ENCODE data around the gene IL22. TPM values are rescaled to one million over a fixed set of nuclear protein-coding genes. Genes with fewer than 3 reads are reported as not detected.

The IL22 gene
- total RNA-seq, 1 experiment from 2014 or later = not detected

- no peak overlapping the region for H2BK120ac ChIP-seq (ENCODE audit: low read depth, low read length, poor library complexity, severe bottlenecking)
- no peak overlapping the region for H2AFZ ChIP-seq (ENCODE audit: low read length)
Observed at GRCh38 chr12:68250454-68250853, 3.0 kb downstream of the IL22 start.

More at GRCh38 chr12:68250454-68250853, 3.0 kb downstream of the IL22 start:
- Mint-ChIP-seq H3K4me3 (no peak overlapping the region), H3K27ac (no peak overlapping the region), H3K4me1 (peaks cover 2 to 11% of the 10 kb centered on the region in 2 experiments; a peak in 2 of 4 replicates), H3K36me3 (ENCODE audit: insufficient read depth in 1 of 3, low read depth in 3 of 3) (peaks cover 0 to 16% (median 4%) of the 10 kb centered on the region in 3 experiments; a peak in 4 of 7 replicates), H3K27me3 (ENCODE audit: low read depth) (no peaks in the 10 kb centered on the region), H3K9me3 (peaks cover 15 to 17% of the 10 kb centered on the region in 2 experiments)
- H3K4ac ChIP-seq (ENCODE audit: low read depth, low read length) = no peak overlapping the region
- TF ChIP-seq CTCF (conservative IDR thresholded peaks at IDR 0.05) = no peak
- no peak overlapping the region for H4K5ac ChIP-seq (ENCODE audit: insufficient read length, low read depth, low read length)
- no peaks in the 10 kb centered on the region for H3K9me3 ChIP-seq (ENCODE audit: control insufficient read depth, low read depth, low read length)
- no peak for DNase-seq
- H3K27me3 ChIP-seq (ENCODE audit: insufficient read depth, low read length) = no peaks in the 10 kb centered on the region
- H2BK12ac ChIP-seq (ENCODE audit: insufficient read length, low read depth, low read length) = no peak overlapping the region
- H3K27ac ChIP-seq (ENCODE audit: insufficient read length, low read depth, low read length) = no peak overlapping the region
- no CpG with 5 or more reads among the region's 3 CpGs for WGBS (ENCODE audit: extremely low coverage, insufficient read length, low lambda C conversion rate)
- H4K91ac ChIP-seq (ENCODE audit: insufficient read length, low read depth, low read length) = no peak overlapping the region
- H3K56ac ChIP-seq (ENCODE audit: insufficient read length, low read depth, low read length) = no peak overlapping the region
- H3K9ac ChIP-seq (ENCODE audit: extremely low read depth, insufficient read length, low read length) = no peak overlapping the region
- no peaks in the 10 kb centered on the region for H3K4me1 ChIP-seq (ENCODE audit: insufficient read depth, low read length)
- H2BK5ac ChIP-seq (ENCODE audit: insufficient read length, low read length) = no peak overlapping the region
- H2BK20ac ChIP-seq (ENCODE audit: low read depth, low read length, poor library complexity, severe bottlenecking) = no peak overlapping the region
- H3K4me2 ChIP-seq (ENCODE audit: insufficient read depth, insufficient read length, low read length) = no peak overlapping the region
- H2BK15ac ChIP-seq (ENCODE audit: low read depth, low read length) = no peak overlapping the region
- no peaks in the 10 kb centered on the region for H4K20me1 ChIP-seq (ENCODE audit: control insufficient read depth, insufficient read depth, insufficient read length)
- no peaks in the 10 kb centered on the region for H3K79me1 ChIP-seq (ENCODE audit: insufficient read depth, low read depth, low read length, poor library complexity, severe bottlenecking)
- no peak overlapping the region for H2AK5ac ChIP-seq (ENCODE audit: insufficient read length, low read length)
- H3K14ac ChIP-seq (ENCODE audit: insufficient read depth, low read length) = no peak overlapping the region
- H3T11ph ChIP-seq (ENCODE audit: low read length) = no peak overlapping the region
- H4K8ac ChIP-seq (replicated peaks; ENCODE audit: insufficient read length, low read depth, low read length) = no peak overlapping the region
- H3K23ac ChIP-seq (ENCODE audit: insufficient read length, low read depth, low read length) = no peak overlapping the region
- H3K23me2 ChIP-seq (ENCODE audit: insufficient read length, low read depth, low read length, poor library complexity, severe bottlenecking) = no peaks in the 10 kb centered on the region
- H3K18ac ChIP-seq (ENCODE audit: insufficient read length, low read depth, low read length) = no peak overlapping the region
- no peaks in the 10 kb centered on the region for H3K79me2 ChIP-seq (ENCODE audit: insufficient read depth, low read length)
